Measurements from ENCODE around the gene WRNIP1.
"Not testable (repeated sequence)": the region's sequence is repeated elsewhere in the genome, so short reads cannot be mapped to it uniquely, and the experiment has no call there.

The WRNIP1 gene

DNA sequence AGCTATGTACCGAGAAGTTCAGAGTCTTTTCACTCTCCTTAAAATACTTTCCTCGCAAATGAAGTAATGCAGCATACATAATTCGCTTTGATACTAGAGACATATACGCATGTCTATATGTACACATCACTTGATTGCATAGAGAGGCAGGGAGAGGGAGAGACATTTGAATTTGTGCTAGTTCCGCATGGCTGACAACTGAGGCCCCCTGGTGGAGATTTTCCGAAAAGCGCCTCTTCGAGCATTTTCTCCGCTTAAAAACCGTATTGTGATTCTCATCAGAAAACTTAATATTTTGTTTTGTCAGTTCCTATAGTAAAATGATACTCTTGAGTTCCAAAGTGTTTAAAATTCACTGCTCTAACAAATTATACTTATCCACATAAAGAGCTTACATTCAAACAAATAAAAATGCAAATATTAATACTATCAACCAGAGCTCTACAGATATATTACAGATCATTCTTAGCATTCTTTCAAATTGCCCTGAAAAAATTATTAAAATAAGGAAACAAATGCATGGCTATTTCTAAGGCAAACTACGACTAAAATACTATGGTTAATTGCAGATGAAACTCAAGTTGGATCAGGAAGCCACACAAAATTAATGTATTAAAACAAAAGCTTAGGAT is 15.1 kb upstream of the WRNIP1 start:
- H3K9ac ChIP-seq (ENCODE audit: low read depth, low read length) = no peak overlapping the region
- no peaks in the 10 kb centered on the region for H3K4me1 ChIP-seq (ENCODE audit: insufficient read depth, low read length)
- H3K9me3 ChIP-seq (ENCODE audit: control insufficient read depth, insufficient read depth, low read length) = no peaks in the 10 kb centered on the region
- H3K36me3 ChIP-seq (ENCODE audit: insufficient read depth, low read length) = no peaks in the 10 kb centered on the region

DNA sequence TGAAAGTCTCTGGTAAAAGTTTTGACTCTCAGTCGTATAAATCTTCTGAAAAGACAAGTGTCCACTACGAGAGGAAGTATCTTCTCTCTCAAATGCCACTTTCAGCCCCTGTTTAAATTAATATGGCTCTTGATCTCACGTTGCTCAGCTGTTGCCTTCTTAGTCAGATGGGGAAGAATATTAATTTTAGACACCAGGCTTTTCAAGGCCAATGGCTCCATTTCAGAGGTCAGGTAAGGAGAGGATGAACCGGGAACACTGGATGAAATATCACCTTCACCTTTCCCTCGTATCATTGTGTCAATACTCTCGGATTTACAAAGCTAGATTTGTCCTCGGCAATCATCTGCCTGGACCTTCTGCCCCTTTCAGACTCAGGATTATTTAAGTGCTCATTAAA is 14.4 kb upstream of the WRNIP1 start, which contains the start of gene MYLK4:
Gene MYLK4 (minus strand): TSS at position 91 of the 400 bp plus-strand sequence. CDS start 1,628 bp downstream, outside the sequence.
- no peaks in the 10 kb centered on the region for H3K9me3 ChIP-seq (ENCODE audit: control insufficient read depth, insufficient read depth, low read length)
- H3K9ac ChIP-seq (ENCODE audit: low read depth, low read length) = no peak within 1 kb of the TSS
- no peaks in the 10 kb centered on the region for H3K4me1 ChIP-seq (ENCODE audit: insufficient read depth, low read length)
- no peaks in the 10 kb centered on the region for H3K36me3 ChIP-seq (ENCODE audit: insufficient read depth, low read length)

DNA sequence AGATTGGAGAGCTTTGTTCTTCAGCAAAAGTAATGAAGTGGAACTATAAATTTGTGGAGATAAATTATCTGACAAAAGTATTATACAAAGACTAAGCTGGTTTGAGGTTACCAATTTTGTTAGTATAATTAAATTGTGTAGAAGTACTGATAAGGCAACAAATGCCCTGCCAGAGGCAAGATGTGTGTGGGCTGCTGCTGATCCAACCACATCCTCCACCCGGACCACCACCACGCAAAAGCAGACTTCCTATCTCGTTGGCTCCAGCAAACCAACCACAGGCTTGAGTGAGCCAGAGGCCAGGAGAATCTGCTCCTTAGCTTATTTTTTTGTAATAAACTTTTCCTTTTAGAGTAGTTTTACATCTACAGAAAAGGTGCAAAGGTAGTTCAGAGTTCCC is 13.3 kb upstream of the WRNIP1 start:
- Histone ChIP-seq H3K36me3 (ENCODE audit: insufficient read depth, low read length) (no peaks in the 10 kb centered on the region), H3K4me1 (ENCODE audit: insufficient read depth, low read length) (no peaks in the 10 kb centered on the region), H3K9me3 (ENCODE audit: control insufficient read depth, insufficient read depth, low read length) (no peaks in the 10 kb centered on the region), H3K9ac (ENCODE audit: low read depth, low read length) (no peak overlapping the region)

DNA sequence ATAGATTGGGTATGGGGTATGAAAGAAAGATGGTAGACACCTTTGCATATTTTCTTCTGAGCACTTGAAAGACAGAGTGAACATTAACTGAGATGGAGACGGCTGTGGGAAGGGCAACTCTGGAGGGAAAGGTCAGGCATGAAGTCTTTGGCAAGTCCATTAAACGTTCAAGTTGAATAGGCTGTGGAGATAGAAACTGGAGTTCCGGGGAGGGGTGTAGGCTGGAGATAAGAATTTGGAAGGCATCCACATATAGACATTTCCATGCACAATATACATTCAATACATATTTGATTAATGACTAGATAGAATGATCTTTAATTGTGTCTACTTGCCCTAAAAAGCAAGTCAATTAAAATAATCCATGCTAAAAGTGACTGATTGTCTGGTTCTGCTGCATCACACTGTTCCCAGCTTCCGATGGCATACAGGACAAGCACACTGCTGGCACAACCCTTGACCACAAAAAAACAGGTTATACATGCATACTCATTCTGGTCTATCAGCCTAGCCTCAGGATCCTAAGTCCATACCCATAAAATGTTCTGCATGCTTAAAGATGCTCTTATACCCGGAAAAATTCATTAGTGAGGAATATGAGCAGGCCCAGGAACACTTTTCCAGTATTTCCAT is 12.6 kb upstream of the WRNIP1 start:
- no peak overlapping the region for H3K9ac ChIP-seq (ENCODE audit: low read depth, low read length)
- no peaks in the 10 kb centered on the region for H3K36me3 ChIP-seq (ENCODE audit: insufficient read depth, low read length)
- H3K9me3 ChIP-seq (ENCODE audit: control insufficient read depth, insufficient read depth, low read length) = no peaks in the 10 kb centered on the region

GRCh38 chr6:2753110-2753489 is 12.1 kb upstream of the WRNIP1 start:
- no peaks in the 10 kb centered on the region for H3K36me3 ChIP-seq (ENCODE audit: insufficient read depth, low read length)
- H3K9me3 ChIP-seq (ENCODE audit: control insufficient read depth, insufficient read depth, low read length) = no peaks in the 10 kb centered on the region
- H3K4me1 ChIP-seq (ENCODE audit: insufficient read depth, low read length) = no peaks in the 10 kb centered on the region
- H3K9ac ChIP-seq (ENCODE audit: low read depth, low read length) = no peak overlapping the region

More for the DNA sequence above, 12.6 kb upstream of the WRNIP1 start:
- H3K4me1 ChIP-seq (ENCODE audit: insufficient read depth, low read length) = no peaks in the 10 kb centered on the region

DNA sequence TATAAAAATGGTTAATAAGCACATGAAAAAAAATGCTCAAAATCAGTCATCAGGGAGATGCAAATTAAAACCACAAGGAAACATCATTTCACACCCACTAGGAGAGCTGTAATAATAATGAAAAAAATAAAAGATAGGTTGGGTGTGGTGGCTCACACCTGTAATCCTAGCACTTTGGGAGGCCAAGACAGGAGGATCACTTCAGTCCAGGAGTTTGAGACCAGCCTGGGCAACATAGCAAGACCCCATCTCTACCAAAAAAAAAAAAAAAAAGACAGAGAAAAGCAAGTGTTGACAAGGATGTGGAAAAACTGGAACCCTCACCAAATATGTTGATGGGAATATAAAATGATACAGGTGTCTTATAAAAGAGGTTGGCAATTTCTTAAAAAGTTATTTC is 11.4 kb upstream of the WRNIP1 start:
- Histone ChIP-seq H3K9ac (ENCODE audit: low read depth, low read length) (no peak overlapping the region), H3K4me1 (ENCODE audit: insufficient read depth, low read length) (no peaks in the 10 kb centered on the region), H3K36me3 (ENCODE audit: insufficient read depth, low read length) (no peaks in the 10 kb centered on the region), H3K9me3 (ENCODE audit: control insufficient read depth, insufficient read depth, low read length) (no peaks in the 10 kb centered on the region)

DNA sequence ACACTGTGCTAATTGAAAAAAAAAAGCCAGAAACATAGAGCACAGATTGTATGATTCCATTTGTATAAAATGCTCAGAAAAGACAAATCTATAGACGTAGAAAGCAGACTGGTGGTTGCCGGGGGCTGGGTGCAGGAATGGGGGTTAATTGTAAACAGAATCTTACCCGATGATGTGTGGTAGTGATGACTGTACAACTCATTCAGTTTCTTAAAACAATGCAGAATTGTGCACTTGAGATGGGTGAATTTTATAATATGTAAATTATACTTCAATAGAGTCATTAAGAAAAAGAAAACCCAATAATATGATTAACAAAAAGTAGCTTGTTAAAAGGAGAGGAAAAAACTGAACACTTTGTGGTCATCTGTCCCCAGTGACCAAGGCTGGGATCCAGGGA is 10.8 kb upstream of the WRNIP1 start:
- Histone ChIP-seq H3K9me3 (ENCODE audit: control insufficient read depth, insufficient read depth, low read length) (no peaks in the 10 kb centered on the region), H3K9ac (ENCODE audit: low read depth, low read length) (no peak overlapping the region), H3K36me3 (ENCODE audit: insufficient read depth, low read length) (no peaks in the 10 kb centered on the region), H3K4me1 (ENCODE audit: insufficient read depth, low read length) (no peaks in the 10 kb centered on the region)

DNA sequence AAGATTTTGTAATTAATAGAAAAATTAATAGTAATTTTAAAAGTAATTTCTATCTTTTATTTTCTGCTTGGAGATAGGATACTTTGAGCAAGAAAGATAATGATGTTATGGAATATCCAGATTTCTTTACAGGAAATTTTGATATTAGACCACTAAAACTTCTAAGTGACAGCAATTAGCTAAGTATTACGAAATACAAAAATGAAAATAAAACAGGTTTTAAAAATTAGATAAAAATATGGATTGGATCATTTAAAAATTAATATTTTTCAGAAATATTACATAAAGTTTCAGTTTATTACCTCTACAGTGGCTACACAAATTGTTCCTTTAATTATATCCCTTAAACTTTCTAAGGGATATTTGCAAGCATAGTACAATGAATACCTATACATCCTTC is 10.3 kb upstream of the WRNIP1 start:
- H3K9ac ChIP-seq (ENCODE audit: low read depth, low read length) = no peak overlapping the region
- H3K36me3 ChIP-seq (ENCODE audit: insufficient read depth, low read length) = no peaks in the 10 kb centered on the region
- no peaks in the 10 kb centered on the region for H3K4me1 ChIP-seq (ENCODE audit: insufficient read depth, low read length)
- no peaks in the 10 kb centered on the region for H3K9me3 ChIP-seq (ENCODE audit: control insufficient read depth, insufficient read depth, low read length)

- no peak overlapping the region for H3K9ac ChIP-seq (ENCODE audit: low read depth, low read length)
- no peaks in the 10 kb centered on the region for H3K36me3 ChIP-seq (ENCODE audit: insufficient read depth, low read length)
- no peaks in the 10 kb centered on the region for H3K4me1 ChIP-seq (ENCODE audit: insufficient read depth, low read length)
- no peaks in the 10 kb centered on the region for H3K9me3 ChIP-seq (ENCODE audit: control insufficient read depth, insufficient read depth, low read length)
Measured at GRCh38 chr6:2755456-2755855, 9.7 kb upstream of the WRNIP1 start.

DNA sequence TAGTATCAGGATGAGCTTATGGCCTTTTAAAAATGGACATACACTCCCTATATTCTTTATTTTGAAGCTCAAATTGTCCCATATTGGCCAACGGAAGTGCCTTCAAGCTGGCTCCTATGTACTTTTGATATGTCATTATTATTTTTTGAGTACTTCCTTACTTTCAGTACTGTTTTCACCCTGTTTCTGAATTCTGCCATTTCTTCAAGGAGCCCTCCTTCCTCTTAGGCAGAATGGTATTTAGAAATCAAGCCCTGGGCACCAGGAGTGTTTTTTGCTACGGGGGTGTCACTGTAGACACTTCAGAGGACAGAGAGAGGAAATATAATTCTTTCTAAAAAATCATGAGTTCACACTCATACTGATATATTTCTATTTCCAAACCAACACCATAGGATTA is 9.0 kb upstream of the WRNIP1 start:
- Histone ChIP-seq H3K9ac (ENCODE audit: low read depth, low read length) (no peak overlapping the region), H3K36me3 (ENCODE audit: insufficient read depth, low read length) (no peaks in the 10 kb centered on the region), H3K4me1 (ENCODE audit: insufficient read depth, low read length) (no peaks in the 10 kb centered on the region), H3K9me3 (ENCODE audit: control insufficient read depth, insufficient read depth, low read length) (no peaks in the 10 kb centered on the region)

- H3K9ac ChIP-seq (ENCODE audit: low read depth, low read length) = no peak overlapping the region
- no peaks in the 10 kb centered on the region for H3K36me3 ChIP-seq (ENCODE audit: insufficient read depth, low read length)
- no peaks in the 10 kb centered on the region for H3K4me1 ChIP-seq (ENCODE audit: insufficient read depth, low read length)
- H3K9me3 ChIP-seq (ENCODE audit: control insufficient read depth, insufficient read depth, low read length) = no peaks in the 10 kb centered on the region
Measured at GRCh38 chr6:2756687-2757224, 8.4 kb upstream of the WRNIP1 start.

DNA sequence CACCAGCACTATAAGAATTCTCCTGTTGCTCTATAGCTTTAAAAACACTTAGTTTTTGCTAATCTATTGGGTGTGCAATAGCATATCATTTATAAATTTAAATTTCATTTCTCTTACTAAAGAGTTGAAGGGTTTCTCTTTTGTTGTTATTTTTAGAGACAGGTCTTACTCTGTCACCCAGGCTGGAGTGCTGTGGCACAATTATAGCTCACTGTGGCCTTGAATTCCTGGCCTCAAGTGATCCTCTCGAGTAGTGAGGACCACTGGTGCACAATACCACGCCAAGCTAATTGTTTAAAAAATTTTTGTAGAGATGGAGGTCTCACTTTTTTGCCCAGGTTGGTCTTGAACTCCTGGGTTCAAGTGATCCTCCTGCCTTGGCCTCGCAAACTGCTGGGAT is 6.2 kb upstream of the WRNIP1 start:
- no peak overlapping the region for H3K9ac ChIP-seq (ENCODE audit: low read depth, low read length)
- no peaks in the 10 kb centered on the region for H3K4me1 ChIP-seq (ENCODE audit: insufficient read depth, low read length)
- H3K36me3 ChIP-seq (ENCODE audit: insufficient read depth, low read length) = no peaks in the 10 kb centered on the region
- no peaks in the 10 kb centered on the region for H3K9me3 ChIP-seq (ENCODE audit: control insufficient read depth, insufficient read depth, low read length)

DNA sequence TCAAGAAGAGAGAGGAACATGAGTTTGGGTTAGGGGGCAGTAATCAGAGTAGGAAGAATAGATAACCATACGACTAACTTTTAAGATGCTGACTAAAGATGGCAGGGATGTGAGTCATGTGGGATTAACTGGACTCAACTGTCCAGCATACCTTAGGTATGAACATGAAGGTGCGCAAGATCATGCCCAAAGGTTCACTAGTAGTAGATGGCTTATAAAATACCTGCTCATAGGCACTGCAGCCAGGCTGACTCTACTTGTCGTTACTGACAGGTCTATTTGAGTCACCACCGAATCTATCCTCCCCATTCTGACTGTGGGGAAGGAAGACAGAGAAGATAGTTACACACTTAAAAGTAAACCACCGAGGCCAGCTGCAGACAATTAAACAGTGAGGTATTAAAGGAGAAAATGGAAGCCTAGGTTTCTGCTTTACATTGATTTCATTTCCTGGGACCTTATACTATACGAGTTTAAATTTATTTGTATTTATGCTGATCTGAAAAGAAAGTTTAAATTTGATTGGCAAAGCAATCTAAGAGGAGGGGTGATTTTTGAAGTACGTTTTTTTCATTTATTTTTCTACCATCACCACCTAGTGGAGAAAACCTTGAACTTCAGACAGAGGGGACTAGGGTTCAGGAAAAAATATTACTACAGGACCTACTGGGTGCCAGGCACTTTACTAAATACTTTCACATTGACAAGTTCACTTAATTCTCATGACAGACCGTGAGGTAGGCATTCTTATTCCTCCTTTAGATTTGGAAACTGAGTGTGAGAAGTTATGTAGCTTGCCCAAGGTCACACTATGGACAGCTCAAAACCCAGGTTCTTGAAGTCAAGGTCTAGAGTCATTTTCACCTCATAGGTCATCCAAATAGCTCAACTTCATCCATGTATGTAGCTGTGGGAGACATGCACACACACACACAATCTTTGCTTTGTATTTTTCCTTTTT is 4.0 kb upstream of the WRNIP1 start:
- no peak overlapping the region for H3K9ac ChIP-seq (ENCODE audit: low read depth, low read length)

DNA sequence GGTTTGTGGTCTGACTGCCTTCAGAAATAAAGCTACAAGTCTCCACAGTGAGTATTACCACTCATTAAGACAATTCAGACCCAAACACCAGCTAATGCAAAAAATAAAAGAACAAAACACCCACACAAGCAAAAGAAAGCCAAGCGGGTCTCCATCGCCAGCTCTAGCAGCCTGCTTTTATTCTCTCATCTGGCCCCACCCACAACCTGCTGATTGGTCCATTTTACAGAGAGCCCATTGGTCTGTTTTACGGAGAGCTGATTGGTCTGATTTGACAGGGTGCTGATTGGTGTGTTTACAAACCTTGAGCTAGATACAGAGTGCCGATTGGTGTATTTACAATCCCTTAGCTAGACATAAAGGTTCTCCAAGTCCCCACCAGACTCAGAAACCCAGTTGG is 2.3 kb upstream of the WRNIP1 start:
- not testable (repeated sequence) for H3K9ac ChIP-seq (ENCODE audit: low read depth, low read length); H3K4me1 ChIP-seq (ENCODE audit: insufficient read depth, low read length); H3K9me3 ChIP-seq (ENCODE audit: control insufficient read depth, insufficient read depth, low read length); H3K36me3 ChIP-seq (ENCODE audit: insufficient read depth, low read length)

More for the DNA sequence above, 4.0 kb upstream of the WRNIP1 start:
- no peaks in the 10 kb centered on the region for H3K4me1 ChIP-seq (ENCODE audit: insufficient read depth, low read length)
- H3K9me3 ChIP-seq (ENCODE audit: control insufficient read depth, insufficient read depth, low read length) = no peaks in the 10 kb centered on the region
- H3K36me3 ChIP-seq (ENCODE audit: insufficient read depth, low read length) = no peaks in the 10 kb centered on the region
